HG02870 (cell line): ENCODE measurements around the gene HOXC11.

ENCODE experiments used
- ATAC-seq: cut with Tn5 transposase; IDR thresholded peaks from one replicate; pipeline ENCODE4 v1.9.1; 2021; ENCODE audit warnings: mild to moderate bottlenecking, moderate library complexity; ENCODE audit not compliant: unreplicated experiment

The HOXC11 gene

DNA sequence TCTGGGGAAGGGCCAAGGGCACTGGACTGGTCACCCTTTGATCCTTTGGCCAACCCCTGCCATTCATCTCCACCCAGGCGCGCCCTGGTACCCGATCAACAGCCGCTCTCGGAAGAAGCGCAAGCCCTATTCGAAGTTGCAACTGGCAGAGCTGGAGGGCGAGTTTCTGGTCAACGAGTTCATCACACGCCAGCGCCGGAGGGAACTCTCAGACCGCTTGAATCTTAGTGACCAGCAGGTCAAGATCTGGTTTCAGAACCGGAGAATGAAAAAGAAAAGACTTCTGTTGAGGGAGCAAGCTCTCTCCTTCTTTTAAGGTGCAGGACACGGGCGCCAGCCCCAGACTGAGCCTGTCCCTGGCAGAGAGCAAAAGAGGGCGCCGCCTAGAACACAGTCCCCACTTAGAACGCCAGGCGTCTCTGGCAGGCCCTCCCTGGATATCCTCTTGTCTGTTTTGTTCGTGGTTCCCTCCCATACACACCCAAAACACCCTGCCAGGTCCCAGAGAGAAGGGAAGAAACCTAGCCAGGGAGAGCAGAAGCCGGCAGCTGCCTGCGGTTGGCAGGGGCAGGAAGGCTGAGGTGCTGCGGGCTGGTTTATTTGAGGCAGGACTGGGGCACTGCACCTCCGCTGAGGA, 16.6 kb upstream of the HOXC11 start:
- no peak for ATAC-seq

DNA sequence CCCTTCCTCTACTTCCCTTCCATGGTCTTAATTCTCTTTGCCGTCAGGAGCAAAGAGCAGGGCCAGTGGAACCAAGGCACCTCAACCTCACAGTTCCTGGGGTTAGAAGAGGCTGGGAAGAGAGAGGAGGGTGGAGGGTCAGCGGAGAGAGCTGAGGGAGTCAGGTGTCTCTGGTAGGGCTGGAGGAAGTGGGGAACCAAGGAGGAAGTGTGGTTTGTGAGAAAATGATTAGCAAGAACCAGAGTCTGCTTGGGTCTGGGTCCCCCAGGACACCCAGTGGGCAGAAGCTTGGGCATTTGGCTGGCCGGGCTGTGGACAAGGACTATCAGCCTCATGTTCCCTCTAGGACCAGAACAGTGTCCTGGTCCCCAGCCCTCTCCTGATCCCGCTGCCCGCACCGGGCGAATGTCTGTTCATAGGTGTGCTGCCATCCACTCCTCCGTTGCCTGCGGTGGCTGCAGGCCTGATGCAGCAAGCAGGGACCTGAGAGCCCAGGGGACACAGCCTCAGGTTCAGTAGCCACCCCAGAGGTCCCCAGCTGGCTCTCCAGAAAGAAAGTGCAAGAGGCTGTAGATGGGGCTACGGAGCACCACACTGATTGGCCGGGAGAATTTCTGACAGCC, 15.9 kb upstream of the HOXC11 start:
- ATAC-seq, result no peak

GRCh38 chr12:53958128-53958527, 14.8 kb upstream of the HOXC11 start:
- no peak for ATAC-seq

- ATAC-seq, result no peak
These were observed 13.6 kb upstream of the HOXC11 start for GRCh38 chr12:53959314-53959713.

DNA sequence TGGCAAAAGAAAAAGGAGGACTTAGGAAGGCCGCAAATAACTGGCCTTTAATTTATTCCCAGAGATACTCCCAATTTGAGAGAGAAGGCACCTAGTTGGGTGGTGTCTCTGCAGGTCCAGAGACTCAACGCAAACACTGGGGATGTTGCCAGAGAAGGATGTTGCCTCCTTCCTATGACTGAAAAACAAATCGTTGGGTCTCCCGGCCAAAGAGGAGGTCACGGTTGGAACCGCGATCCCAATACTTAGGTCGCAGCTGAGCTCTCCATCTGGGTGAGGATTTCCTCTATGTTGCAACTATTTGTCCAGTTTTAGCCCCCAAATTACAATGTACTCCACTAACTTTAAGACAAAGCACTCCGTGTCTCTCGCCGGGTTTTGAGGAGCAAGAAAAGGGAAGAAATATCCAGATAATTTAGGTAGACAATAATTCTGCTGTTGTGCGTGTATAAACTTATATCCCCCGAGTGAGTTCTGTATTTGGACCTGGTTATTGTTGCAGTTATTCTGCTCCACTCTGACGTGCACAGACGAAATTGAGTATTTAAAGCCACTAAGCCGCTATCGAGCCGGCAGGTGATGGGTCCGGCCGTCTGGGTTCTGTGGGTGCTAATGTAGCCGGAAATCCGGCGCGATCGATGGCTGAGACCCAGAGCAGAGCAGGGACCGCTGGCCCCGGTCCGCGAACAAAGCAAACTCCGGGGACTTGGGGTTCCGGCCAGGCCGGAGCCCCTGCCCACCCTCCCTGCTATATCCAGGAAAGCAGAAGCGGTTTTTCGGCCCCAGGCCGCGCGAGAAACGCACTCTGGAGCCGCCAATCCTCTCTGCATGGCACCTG, 12.5 kb upstream of the HOXC11 start:
- no peak for ATAC-seq

GRCh38 chr12:53961025-53961761, 11.7 kb upstream of the HOXC11 start:
- ATAC-seq, result no peak

- ATAC-seq, result no peak
These were observed 9.9 kb upstream of the HOXC11 start for GRCh38 chr12:53963005-53963404.

DNA sequence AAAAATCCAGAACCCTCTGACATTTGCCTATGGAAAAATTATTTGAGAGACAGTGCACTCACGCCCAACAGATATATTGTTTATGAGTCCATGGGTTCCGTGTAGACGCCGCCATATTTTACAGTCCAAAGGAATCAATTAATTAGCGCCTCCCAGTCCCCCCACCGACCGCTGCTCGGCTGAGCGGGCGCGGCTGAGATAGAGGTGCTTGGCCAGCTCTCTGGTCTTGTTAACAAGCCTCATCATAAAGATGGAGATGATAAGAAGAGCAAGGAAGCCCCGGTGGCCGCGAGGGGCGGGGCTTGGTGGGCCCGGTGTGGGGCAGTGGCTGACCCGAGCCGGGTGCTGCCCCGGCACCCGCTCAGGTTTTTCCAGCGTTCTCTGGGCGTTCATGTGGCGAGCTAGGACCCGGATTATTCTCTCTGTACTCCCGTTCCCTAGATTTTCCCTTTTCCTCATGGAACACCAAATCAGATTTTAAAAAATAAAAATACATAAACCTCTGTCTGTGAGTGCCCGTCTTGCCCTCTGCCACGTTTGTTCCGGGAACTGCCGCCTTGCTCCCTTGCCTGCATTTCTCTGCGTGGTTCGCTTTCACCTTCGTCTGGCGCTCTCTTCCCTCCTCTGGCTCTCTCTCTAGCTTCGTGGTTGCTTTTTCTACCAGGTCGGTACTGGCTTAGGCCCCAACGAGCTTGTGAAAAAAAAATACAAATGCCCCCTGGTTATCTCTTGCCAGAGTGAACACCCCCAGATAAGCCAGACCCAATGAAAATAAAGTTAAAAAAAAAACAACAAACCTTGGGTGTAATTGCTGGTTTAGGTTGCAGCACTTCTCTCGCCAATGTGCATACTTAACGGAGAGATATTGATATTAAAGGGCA, 9.3 kb upstream of the HOXC11 start:
- no peak for ATAC-seq

DNA sequence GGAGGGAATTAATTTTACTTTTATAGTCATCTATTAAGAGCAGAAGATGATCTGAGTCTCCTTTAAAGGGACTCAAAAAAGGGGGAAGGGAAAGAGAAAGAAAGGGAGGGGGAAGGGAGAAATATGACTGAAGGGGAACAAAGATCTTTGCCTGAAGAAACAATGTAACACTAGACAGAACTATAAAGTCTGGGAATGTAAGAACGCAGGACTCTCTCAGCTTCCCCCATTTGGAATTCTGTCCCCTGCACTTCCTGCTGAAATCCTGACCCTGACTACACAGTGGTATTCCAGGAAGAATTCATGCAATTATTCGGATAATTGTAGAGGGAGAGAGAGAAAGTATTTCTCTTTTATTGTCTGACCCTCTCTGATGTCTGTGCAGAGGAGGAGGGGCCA, 8.6 kb upstream of the HOXC11 start:
- no peak for ATAC-seq

GRCh38 chr12:53965281-53966084, 7.4 kb upstream of the HOXC11 start:
- ATAC-seq, result no peak

DNA sequence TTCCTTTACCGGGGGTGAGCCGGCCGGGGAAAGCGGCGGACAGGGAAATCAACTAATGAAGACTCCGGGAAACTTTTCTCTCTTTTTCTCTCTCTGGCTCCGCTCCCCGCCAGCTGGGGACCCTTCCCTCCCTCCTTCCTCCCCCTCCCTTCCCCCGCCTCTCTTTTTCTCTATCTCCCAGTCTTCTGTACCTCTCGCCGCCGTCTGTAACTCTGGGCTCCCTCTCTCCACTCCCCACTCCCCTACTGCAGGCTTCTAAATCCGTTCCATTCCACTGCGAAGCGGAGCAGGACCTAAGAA, 6.9 kb upstream of the HOXC11 start:
- ATAC-seq, result no peak

- no peak for ATAC-seq
These were observed 6.4 kb upstream of the HOXC11 start for GRCh38 chr12:53966385-53967133.

GRCh38 chr12:53967421-53967925, 5.5 kb upstream of the HOXC11 start:
- ATAC-seq, result no peak

- no peak for ATAC-seq
These were observed 4.5 kb upstream of the HOXC11 start for GRCh38 chr12:53968214-53969127.

DNA sequence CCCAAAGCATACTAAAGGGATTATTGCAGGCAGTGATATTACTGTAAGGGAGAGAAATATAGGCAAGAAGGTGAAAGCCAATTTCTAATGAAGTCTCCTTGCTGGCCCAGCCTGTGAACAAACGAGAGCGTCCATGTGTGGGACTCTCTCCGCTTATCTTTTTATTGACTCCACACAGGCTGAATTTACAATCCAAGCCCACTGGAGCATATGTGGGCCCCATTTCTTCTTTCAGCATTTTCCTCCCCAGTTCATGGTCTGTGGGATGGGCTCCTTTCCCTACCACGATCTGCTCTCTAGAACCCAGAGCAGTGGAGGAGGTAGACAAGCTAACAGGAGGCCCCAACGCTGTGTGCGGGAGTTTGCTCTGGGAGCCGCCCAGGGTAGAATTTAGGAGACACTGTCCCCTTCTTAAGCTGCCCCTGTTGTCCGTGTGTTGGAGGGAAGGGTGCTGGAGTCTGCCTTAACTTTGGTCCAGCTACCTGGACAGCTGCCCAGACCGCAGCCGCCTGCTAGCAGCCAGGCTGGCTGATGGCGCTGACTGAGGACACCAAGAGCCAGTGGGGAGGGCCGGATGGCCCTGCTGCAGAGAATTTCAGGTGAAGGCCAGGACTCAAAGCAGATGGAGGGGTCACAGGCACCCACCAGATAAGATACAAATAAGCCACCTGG, 3.2 kb upstream of the HOXC11 start:
- no peak for ATAC-seq

DNA sequence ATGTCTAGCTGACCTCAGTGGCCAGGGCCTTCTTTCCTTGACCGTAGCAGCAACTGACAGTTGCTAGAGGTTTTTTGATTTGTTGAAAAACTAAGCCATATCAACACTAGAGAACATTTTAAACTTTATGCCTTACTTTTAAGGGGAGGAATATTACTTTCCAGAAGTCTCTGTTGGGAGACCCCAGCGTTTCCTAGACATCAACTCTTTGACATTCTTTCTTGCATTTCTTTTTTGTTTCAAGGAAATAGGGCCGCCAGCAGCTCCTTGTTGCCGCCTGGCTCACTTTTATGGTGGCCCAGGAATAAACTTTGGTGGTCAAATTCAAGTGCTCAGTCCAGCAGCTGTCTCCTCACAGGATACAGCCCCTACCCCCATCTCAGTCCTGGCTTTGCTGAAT, 2.5 kb upstream of the HOXC11 start:
- ATAC-seq, result no peak

DNA sequence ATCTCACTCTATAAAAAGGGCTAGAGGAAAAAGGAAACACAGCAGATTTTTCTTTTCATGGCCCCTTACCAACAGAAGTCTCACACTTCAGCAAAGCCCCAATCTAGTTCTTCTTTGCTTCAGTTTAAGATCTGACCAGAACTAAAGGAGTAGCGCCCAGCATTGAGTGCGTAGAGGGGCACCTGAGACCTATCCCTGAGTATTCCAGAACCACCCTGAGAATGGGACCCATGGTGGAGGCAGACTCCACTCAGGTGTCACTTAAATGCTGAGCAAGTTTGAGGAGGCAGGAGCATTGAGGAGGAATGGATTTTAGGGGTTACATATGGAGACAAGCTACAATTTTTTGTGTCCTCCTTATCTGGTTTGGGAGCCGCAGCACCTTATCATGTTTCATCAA, 1.8 kb upstream of the HOXC11 start:
- no peak for ATAC-seq
